NCI-H2029 (cell line): Measurements from ENCODE around the gene MAST4.

Experiments
- DNase-seq: peaks from one replicate; lab custom pipeline; 2025; lab: John Stamatoyannopoulos, UW

The MAST4 gene

GRCh38 chr5:66960369-66961137 lies 364.4 kb downstream of the MAST4 start:
- DNase-seq = peak; percentile 33

GRCh38 chr5:66963559-66963971 lies 367.4 kb downstream of the MAST4 start:
- no peak for DNase-seq

DNA sequence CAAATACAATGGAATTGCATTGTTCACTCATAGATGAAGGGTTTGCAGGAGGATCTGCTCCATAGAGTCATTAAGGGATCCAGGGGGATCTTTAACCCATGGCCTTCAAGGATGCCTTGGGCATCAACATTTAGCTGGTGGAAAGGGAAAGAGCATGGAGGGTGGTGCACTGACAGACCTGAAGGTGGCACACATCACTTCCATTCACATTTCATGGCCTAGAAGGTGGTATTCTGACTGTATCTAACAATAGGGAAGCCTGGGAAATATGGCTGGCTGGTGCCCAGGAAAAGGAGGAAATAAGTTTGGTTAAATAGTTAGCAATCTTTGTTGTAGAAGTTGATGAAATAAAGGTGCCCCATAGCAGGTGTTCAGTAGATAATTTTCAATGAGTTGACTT lies 370.2 kb downstream of the MAST4 start:
- DNase-seq = no peak

- no peak for DNase-seq
Measured at GRCh38 chr5:66967102-66967501, 370.9 kb downstream of the MAST4 start.

- DNase-seq = no peak
Measured at GRCh38 chr5:66967826-66968262, 371.7 kb downstream of the MAST4 start.

GRCh38 chr5:66969484-66969883 lies 373.3 kb downstream of the MAST4 start:
- no peak for DNase-seq

- DNase-seq = no peak
Measured at GRCh38 chr5:66969963-66970362, 373.8 kb downstream of the MAST4 start.

- no peak for DNase-seq
Measured at GRCh38 chr5:66972004-66972403, 375.8 kb downstream of the MAST4 start.

- no peak for DNase-seq
Measured at GRCh38 chr5:66974256-66974655, 378.1 kb downstream of the MAST4 start.

- no peak for DNase-seq
Measured at GRCh38 chr5:66976108-66976507, 379.9 kb downstream of the MAST4 start.

DNA sequence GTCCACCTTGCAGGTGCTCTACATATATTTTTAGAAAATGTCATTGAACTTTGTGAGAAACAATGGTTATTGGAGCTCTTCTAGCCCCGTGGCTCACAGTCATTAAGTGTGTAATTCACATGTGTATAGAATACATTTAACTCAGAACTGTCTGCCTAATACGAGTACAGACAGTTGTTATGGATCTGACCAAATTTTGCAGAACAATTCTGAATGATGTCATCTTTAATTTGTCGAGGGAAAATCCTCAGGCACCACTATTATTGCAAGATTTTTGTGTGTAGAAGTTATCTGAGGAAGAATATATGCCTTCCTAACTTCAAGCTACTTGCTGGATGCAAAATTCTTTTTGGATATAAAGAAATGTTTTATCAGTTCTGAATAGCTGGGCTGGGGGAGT lies 383.5 kb downstream of the MAST4 start:
- DNase-seq = no peak

DNA sequence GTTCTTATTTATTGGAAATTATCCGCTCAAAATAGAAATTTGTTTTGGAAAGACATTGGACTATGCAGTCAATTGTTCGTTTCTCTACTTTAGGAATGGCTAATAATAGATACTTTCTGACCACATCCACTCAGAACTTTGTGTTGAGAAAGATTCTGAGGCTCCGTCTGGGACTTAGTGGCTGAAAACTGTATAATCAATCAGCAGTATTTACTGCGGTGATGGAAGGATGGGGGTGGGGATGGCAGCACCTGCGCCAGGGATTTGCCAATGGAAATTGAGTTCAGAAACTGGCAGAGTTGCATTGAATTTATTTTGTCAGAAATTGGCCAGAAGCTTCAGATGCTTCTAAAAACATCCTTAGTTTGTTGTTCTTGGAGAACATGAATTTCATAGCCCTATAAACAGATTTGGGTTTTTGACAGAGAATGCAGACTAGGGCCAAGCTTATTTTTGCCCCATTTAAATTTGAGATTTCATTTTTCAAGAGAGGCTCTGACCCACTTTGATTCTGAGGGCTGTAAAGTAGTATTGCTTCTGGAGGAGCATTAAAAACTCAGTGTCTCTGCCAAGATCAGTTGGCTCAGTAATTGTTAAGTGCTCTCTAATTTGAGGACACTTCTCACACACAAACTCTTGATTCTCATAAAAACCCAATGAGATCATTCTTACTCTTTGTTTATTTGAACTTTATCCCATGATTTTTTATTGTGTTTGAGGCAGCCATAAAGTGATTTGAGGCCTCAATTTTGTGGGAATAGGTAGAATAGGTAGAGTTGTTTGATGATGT lies 385.3 kb downstream of the MAST4 start:
- DNase-seq = peak; percentile 45

DNA sequence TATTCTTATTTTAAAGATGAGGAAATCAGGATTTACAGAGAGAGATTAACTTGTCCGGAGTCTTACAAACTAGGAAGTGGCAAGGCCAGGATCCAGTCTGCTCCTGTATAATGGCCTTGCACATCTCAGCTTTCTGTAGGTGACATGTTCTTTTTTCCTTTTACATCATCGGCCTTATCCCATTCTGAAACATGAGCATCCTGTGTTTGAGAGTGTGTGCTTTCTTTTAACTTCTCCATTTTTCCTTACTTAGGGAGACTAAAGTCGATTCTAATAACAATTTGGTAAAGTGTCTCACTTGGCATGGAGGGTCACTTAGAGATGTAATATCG lies 385.8 kb downstream of the MAST4 start:
- DNase-seq = peak; percentile 30

DNA sequence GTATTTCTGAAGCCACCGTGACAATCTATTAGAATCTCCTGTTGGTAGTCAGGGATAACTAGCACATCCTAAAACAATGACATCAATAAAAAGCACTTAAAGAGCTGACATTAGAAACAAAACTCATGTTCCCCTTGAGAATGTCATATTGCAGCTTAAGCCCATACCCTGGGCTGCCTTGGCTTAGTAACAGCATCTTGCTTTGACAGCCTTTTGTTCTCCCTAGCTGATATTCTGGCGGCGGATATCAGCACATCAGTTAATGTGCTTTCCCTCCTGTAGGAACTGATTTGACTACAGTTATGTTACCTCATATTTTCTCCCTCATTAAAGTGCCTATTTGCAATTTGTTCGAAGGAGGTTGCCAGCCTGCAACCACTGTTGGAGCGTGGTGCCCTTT lies 386.3 kb downstream of the MAST4 start:
- DNase-seq = no peak

DNA sequence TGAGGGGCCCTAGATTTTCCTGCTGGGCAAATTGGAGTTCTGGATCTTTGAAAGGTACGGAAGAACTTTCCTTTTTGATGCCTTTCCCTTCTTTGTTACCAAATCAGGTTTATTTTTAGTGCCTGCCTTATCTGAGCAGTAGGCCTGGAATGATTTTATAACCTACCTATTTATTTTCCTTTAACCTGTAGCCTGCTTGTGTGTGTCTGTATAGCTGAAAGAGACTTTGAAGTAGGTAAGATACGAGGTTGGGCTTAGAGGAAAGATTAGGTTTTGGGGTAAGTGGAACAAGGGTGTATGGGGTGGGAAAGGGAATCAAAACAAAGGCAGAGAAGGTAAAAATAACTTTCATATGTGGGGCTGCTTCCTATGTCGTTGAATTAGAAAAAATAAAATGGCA lies 389.2 kb downstream of the MAST4 start:
- DNase-seq = no peak

GRCh38 chr5:66986009-66986408 lies 389.8 kb downstream of the MAST4 start:
- DNase-seq = no peak

GRCh38 chr5:66986534-66986933 lies 390.3 kb downstream of the MAST4 start:
- no peak for DNase-seq

DNA sequence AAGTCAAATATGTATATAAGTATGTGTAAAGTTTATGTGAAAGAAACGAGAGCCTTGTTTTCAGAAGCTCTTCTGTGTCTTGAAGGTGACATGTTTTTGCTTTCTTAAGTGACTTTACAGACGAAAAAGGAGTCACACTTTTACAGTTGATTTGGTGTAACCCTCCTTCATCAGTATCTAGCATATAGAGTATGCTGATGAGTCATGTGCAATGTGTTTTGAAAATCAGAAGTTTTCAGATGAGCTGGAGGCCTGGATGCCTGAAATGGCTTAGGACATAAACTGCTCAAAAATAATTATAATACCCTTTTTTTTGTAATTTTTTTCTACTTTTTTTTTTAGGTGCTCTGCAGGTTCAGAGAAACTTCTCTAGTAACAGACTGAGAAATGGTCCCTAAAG lies 390.9 kb downstream of the MAST4 start:
- no peak for DNase-seq

- DNase-seq = no peak
Measured at GRCh38 chr5:66987540-66987939, 391.3 kb downstream of the MAST4 start.

DNA sequence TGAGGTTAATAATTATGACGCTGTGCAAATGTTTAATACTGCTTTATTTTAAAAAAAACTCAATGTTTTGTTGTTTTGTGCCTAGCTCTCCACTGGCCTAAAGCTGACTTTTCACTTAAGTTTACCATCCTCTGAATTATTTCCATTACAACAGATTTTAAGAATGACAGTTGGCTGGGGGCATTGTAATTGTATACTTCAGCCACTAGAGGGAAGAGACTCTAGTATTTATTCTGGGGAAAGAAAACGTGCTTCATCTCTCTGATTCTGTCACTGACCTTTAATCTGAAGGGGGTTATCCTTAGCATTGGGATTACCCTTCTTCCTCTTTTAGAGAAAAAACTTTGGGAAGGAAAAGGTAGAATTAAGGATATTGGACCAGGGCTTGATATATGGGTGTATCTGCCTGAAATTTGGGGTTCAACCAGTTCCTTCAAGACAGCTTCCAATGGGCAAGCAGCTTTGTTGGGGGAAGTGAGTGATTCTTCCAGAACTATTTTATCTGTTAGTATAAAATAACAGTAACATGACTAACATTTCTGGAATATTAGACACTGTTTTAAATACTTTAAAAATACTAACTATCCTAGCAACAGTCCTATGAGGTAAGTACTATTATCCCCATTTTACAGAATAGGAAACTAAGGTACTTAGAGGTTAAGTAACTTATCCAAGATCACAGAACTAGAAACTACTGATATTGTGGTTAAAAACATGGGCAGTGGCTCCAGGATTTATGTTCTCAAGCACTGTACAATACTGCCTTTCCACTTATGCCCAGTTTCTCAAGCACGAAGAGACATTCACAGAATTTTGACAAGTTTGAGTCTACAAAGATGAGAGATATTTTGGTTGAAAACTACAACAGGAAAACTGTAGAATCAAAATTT lies 392.0 kb downstream of the MAST4 start:
- peak; percentile 52 for DNase-seq

- no peak for DNase-seq
Measured at GRCh38 chr5:66989286-66989685, 393.1 kb downstream of the MAST4 start.

DNA sequence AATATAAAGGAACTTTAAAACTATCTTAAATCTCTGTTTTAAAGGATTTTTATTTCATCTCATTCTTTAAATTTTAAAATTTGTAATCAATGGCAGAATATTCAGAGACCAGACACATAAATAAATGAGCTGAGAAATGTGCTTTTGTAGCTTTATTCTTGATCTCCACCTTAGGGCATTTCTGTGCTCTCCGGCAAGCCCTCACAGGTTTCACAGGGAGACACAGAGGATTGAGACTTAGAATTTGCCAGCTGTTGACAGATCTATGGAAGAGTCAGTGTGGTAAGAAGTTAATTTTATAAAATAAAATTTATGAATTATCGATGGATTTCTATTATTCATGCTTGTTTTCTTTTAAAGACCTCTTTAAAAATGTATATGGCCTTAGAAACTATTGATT lies 393.6 kb downstream of the MAST4 start:
- no peak for DNase-seq

DNA sequence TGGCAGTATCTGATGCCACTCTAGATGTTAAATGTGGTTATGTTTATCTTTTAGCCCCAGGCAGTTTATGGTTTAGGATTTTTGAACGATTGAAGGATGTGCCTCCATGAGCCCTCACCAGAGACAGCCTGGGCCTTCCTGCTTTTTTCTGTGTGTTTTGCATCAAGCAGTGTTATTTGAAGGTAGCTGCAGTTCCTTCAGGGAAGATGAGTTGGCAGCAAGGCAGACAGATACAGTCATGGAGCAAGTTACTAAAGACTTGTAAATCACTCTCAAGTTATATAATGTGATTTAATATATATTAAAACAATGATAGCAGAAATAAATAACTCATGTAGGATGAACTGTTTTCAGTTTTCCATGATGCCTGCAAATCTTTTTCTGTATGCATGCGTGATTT lies 395.6 kb downstream of the MAST4 start:
- DNase-seq = no peak
